Activated CD4-positive, alpha-beta T cell treated with anti-CD3 and anti-CD28 coated beads for 36 hours (primary cell): ENCODE measurements around the gene MAPK7. TPM values are rescaled to one million over a fixed set of nuclear protein-coding genes. Genes with fewer than 3 reads are reported as not detected.

ENCODE experiments used
- ATAC-seq: fragments of 200-7000 bp; cut with Tn5 transposase; one replicate; pipeline ENCODE4 v1.10.0; 2021; ENCODE audit warnings: mild to moderate bottlenecking, moderate library complexity
- CTCF ChIA-PET: fragments of 350-600 bp; sonication (Branson Sonifier 250); formaldehyde crosslinking; loops from one replicate; lab custom pipeline; 2021; ENCODE audit warnings: antibody characterized with exemption; lab: Charles Lee
- POLR2A ChIA-PET: fragments of 350-600 bp; sonication (Branson Sonifier 250); formaldehyde crosslinking; loops from one replicate; lab custom pipeline; 2021; ENCODE audit warnings: antibody characterized with exemption, inconsistent platforms; lab: Charles Lee
- DNase-seq: peaks from one replicate; pipeline ENCODE4 v3.0.0-alpha.2; 2020
- H3K27ac Mint-ChIP-seq: one replicate; pipeline ENCODE4 v1.8.0; 2021; ENCODE audit warnings: mixed read lengths
- H3K27me3 Mint-ChIP-seq: one replicate; pipeline ENCODE4 v1.8.0; 2021; ENCODE audit warnings: mixed read lengths
- H3K36me3 Mint-ChIP-seq: one replicate; pipeline ENCODE4 v1.8.0; 2021; ENCODE audit warnings: low read depth, mixed read lengths
- H3K4me1 Mint-ChIP-seq: one replicate; pipeline ENCODE4 v1.8.0; 2021; ENCODE audit warnings: mixed read lengths
- H3K4me3 Mint-ChIP-seq: one replicate; pipeline ENCODE4 v1.8.0; 2021; ENCODE audit warnings: mild to moderate bottlenecking, moderate library complexity, mixed read lengths
- H3K9me3 Mint-ChIP-seq: one replicate; pipeline ENCODE4 v1.8.0; 2021; ENCODE audit warnings: low read depth, mixed read lengths
- intact Hi-C, 2 experiments: fragments of 100-400 bp; cut with DNase I in 1 of 2; cut with micrococcal nuclease in 1 of 2; formaldehyde crosslinking; loops; one replicate each; pipeline versions ENCODE4 v1.14.2 to v1.15.1; 2022 to 2024; cut with DNase I, micrococcal nuclease
- total RNA-seq, 2 experiments: library from RNA; stranded (reverse); gene quantifications; one replicate each; pipeline ENCODE4 v1.2.3, GENCODE V29; 2021

Gene MAPK7
- total RNA-seq, 2 experiments from 2014 or later = 19.0 to 20.8 TPM

DNA sequence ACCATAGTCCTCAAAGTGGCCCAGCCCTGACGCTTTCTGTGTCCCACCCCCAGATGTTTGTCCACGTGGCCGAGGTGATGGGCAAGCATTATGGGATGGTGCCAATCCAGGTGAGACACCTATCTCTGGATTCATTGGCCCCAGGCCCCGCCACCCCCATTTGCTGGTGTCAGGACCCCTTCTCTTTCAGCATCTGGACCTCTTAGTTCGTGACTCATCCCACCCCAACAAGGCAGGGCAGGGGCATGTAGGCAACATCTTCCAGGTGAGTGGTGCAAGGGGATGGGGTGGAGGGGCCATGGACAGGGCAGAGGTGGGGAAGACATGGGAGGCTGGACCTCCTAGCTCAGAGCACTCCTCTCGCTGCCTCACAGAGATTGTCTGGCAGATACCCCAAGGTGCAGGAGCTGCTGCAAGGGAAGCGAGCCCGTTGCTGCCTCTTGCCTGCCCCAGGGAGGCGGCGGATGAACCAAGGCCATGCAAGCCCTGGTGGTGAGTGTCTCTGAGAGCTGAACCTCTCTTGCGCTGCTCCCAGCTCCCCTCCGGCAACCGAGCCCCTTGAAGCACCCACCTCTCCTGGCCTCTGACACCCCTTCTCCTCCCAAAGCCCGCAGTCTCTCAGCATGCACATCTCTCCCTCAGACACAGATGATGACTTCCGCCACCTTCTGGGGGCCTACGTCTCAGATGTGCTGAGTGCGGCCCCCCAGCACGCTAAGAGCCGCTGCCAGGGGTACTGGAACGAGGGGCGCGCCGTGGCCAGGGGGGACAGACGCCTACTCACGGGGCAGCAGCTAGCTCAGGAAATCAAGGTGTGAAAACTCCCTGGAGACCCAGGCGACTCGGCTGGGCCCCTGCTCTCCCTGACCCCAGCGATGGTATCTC is 36.3 kb downstream of the MAPK7 start:
- H3K36me3 Mint-ChIP-seq = no peaks in the 10 kb centered on the region
- H3K4me1 Mint-ChIP-seq = peaks cover 15% of the 10 kb centered on the region
- no peak for ATAC-seq
- no peak overlapping the region for H3K27ac Mint-ChIP-seq
- intact Hi-C loops = no loop called here
- ChIA-PET CTCF (interaction anchor here (0.6 kb wide), 1 partner anchor 32 kb away, joined by 5 read pairs; no protein-coding TSS in a partner anchor), POLR2A (no interaction called here)
- no peak for DNase-seq
- H3K27me3 Mint-ChIP-seq = no peaks in the 10 kb centered on the region
- H3K9me3 Mint-ChIP-seq = no peaks in the 10 kb centered on the region
- no peak overlapping the region for H3K4me3 Mint-ChIP-seq

GRCh38 chr17:19415311-19415710 is 37.0 kb downstream of the MAPK7 start:
- ATAC-seq = no peak
- Mint-ChIP-seq H3K27ac (no peak overlapping the region), H3K9me3 (no peaks in the 10 kb centered on the region), H3K4me3 (no peak overlapping the region), H3K4me1 (peaks cover 15% of the 10 kb centered on the region), H3K36me3 (no peaks in the 10 kb centered on the region), H3K27me3 (no peaks in the 10 kb centered on the region)
- no peak for DNase-seq
- intact Hi-C loops = no loop called here
- ChIA-PET POLR2A (no interaction called here), CTCF (interaction anchor here (0.6 kb wide), 1 partner anchor 32 kb away, joined by 5 read pairs; no protein-coding TSS in a partner anchor)

DNA sequence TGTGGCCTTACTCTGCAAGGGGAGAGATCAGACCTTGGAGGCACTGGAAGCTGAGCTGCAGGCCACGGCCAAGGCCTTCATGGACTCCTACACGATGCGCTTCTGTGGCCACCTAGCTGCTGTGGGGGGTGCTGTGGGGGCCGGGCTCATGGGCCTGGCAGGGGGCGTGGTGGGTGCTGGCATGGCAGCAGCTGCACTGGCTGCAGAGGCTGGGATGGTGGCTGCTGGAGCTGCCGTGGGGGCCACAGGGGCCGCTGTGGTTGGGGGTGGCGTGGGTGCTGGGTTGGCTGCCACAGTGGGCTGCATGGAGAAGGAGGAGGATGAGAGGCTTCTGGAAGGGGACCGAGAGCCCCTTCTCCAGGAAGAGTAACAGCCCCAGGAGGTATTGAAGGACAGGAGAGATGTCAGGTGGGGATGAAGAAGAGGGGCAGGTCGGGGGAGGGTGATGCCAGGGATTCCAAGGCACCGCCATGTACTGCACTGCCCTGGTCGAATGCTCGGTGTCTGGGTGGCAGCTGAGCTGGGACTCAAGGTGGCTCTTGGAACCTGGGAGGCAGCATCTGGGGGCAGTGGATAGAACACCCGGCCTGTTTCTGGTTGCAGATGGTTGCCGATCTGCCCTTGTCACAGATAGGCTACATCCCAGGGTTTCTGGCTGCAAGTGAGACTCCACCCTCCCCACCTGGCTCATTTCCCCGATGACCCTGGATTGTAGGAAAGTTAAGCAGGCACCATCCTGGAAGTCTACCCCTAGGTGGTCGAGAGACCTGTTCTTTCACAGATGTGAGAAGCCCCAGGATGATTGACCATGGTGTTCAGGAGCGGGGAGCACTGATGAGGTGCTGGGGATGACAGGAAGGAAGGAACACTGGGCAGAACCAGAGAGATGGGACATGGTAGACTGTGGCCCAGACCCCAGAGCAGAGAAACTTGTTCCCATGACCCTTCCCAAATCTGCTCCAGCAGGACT is 37.8 kb downstream of the MAPK7 start:
- Mint-ChIP-seq H3K4me1 (peaks cover 15% of the 10 kb centered on the region), H3K9me3 (no peaks in the 10 kb centered on the region), H3K27ac (no peak overlapping the region), H3K36me3 (no peaks in the 10 kb centered on the region), H3K27me3 (no peaks in the 10 kb centered on the region), H3K4me3 (no peak overlapping the region)
- CTCF ChIA-PET = no interaction called here
- POLR2A ChIA-PET = no interaction called here
- DNase-seq (no peak), ATAC-seq (no peak)
- intact Hi-C loops = no loop called here

DNA sequence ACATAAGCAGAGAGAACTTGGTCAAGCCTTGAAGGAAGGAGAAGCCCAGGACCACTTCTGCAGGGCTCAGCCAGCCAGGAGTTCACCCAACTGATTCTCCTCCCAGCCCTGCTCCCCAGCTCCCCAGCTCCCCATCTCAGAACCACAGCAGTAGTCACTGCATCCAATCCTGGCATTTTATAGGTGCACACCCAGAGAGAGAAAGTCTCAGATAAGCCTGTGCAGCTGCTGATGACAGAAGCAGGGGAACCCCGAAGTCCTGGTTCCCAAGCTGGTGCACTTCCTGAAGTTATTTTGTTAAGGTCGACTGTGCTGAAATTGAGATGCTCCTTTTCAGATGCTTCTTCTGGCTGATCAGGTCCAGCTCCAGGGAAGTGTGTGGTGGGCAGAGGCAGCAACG is 39.3 kb downstream of the MAPK7 start:
- no peak overlapping the region for H3K4me3 Mint-ChIP-seq
- H3K27ac Mint-ChIP-seq = no peak overlapping the region
- ChIA-PET CTCF (interaction anchor here (1.0 to 2.2 kb wide), 4 partner anchors 16 to 230 kb away, joined by 3 to 9 read pairs (median 4); partner anchors contain the start of gene B9D1), POLR2A (no interaction called here)
- DNase-seq (no peak), ATAC-seq (no peak)
- no peaks in the 10 kb centered on the region for H3K36me3 Mint-ChIP-seq
- no peaks in the 10 kb centered on the region for H3K9me3 Mint-ChIP-seq
- H3K4me1 Mint-ChIP-seq = peaks cover 15% of the 10 kb centered on the region
- no peaks in the 10 kb centered on the region for H3K27me3 Mint-ChIP-seq
- intact Hi-C loops = no loop called here

DNA sequence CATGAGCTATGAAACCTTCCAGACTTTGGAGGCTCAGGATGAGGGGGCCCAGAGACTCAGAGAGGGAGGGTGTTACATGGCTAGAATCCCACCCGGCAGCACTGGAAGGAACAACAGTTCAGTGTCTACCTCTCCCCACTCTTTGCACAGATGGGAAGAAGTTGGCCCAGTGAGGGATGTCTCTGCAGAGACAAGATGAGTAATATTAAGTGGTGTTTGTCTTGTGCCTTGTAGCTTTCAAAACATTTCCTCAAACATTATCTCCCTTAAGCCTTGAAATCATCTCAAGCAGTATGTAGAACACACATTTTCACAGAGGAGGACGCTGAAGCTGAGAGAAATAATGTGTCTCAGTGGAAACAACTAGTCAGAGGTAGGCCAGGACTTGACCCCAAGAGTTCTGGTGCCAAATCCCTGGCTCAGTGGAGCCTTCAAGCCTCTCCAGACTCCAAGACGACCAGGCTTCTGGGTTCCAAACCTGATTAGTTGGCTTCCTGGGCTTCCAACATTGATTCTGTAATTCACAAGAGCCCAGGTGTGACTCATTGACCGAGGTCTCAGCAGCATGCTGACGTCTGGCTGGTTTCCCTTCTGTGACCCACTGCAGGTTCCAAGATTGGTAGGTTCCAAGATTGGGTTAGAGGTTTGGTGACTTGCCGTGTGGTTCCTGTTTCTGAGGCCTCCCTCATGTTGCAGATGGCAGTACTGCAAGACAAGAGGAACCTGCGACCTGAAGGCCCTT is 40.1 kb downstream of the MAPK7 start:
- peak; percentile 60 for DNase-seq
- intact Hi-C loops = no loop called here
- peaks cover 15% of the 10 kb centered on the region for H3K4me1 Mint-ChIP-seq
- H3K27me3 Mint-ChIP-seq = no peaks in the 10 kb centered on the region
- POLR2A ChIA-PET = interaction anchor here (0.5 kb wide), 1 partner anchor 29 kb away, joined by 3 read pairs; no protein-coding TSS in a partner anchor
- no peak overlapping the region for H3K27ac Mint-ChIP-seq
- no peaks in the 10 kb centered on the region for H3K9me3 Mint-ChIP-seq
- CTCF ChIA-PET = interaction anchor here (0.8 to 2.2 kb wide), 5 partner anchors 15 to 230 kb away, joined by 3 to 9 read pairs (median 3); partner anchors contain the start of gene B9D1
- H3K4me3 Mint-ChIP-seq = no peak overlapping the region
- H3K36me3 Mint-ChIP-seq = no peaks in the 10 kb centered on the region
- ATAC-seq = peak; percentile 95

GRCh38 chr17:19421219-19421618 is 42.9 kb downstream of the MAPK7 start:
- ATAC-seq (no peak), DNase-seq (no peak)
- intact Hi-C loops = no loop called here
- Mint-ChIP-seq H3K27ac (no peak overlapping the region), H3K27me3 (no peaks in the 10 kb centered on the region), H3K9me3 (no peaks in the 10 kb centered on the region), H3K4me1 (peaks cover 15% of the 10 kb centered on the region), H3K4me3 (no peak overlapping the region), H3K36me3 (no peaks in the 10 kb centered on the region)
- ChIA-PET POLR2A (no interaction called here), CTCF (no interaction called here)

DNA sequence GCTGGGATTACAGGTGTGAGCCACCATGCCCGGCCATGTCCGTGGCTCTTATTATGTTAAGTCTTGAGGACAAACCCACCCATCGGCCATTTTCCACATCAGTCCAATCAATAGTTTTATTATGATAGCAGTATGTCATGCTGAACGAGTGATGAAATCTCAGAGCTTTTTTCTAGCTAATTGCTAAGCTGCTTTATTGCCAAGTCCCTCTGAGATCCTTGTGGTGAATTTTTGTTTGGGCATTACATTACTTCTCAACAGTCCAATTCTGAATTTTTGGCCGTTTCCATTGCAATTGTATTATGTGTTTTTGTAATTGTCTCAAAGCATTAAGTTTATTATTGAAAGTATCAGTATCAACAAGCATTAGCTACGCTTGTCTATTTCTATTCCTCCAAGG is 43.6 kb downstream of the MAPK7 start:
- ChIA-PET POLR2A (no interaction called here), CTCF (interaction anchor here (1.0 kb wide), 1 partner anchor 9 kb away, joined by 3 read pairs; no protein-coding TSS in a partner anchor)
- no peaks in the 10 kb centered on the region for H3K27me3 Mint-ChIP-seq
- no peaks in the 10 kb centered on the region for H3K36me3 Mint-ChIP-seq
- no peaks in the 10 kb centered on the region for H3K9me3 Mint-ChIP-seq
- DNase-seq (no peak), ATAC-seq (no peak)
- H3K27ac Mint-ChIP-seq = no peak overlapping the region
- intact Hi-C loops = no loop called here
- no peak overlapping the region for H3K4me3 Mint-ChIP-seq
- H3K4me1 Mint-ChIP-seq = peaks cover 15% of the 10 kb centered on the region

DNA sequence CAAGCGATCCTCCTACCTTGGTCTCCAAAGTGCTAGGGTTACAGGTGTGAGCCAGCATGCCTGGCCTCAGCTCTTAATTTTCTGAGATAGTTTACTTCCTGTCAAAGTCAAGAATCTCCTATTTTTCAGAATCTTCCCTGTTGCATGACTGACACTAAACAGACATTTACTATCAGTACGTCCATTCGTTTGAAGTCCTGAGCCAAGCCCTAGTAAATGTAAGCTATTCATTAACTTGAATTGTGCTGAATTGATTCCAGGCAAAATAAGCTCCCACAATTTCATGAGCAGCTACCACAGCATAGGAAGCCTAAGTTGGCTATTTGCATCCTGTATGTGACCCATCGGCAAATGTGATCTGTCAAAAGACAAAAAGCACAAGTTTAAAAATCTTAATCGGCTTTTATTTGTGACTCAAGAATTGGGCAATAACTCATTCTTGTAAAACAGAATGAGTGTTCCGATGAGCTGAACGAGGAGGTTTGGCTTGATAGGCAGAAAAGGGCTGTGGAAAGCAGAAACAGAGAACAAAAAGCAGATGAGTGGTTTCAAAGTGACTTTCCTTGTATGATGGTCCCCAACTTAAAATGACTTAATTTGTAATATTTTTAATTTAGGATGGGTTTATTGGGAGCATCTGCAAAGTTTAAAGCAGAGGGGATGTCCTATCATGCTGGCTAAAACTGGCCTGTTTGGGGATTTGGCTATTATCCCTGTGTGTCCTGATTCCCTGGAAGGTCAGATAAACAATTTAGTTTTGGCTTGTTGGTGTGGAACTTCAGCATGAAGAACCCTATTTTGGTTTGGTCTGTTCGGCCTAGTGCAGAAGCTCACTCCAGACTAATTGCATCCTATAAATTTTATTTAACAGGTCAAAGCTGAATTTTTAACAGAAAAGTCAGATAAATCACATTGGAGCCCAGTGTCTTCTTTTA is 46.9 kb downstream of the MAPK7 start:
- no peaks in the 10 kb centered on the region for H3K36me3 Mint-ChIP-seq
- H3K9me3 Mint-ChIP-seq = no peaks in the 10 kb centered on the region
- ATAC-seq (no peak), DNase-seq (no peak)
- POLR2A ChIA-PET = no interaction called here
- H3K27ac Mint-ChIP-seq = no peak overlapping the region
- intact Hi-C loops = no loop called here
- H3K4me1 Mint-ChIP-seq = no peaks in the 10 kb centered on the region
- no peaks in the 10 kb centered on the region for H3K27me3 Mint-ChIP-seq
- CTCF ChIA-PET = interaction anchor here (0.5 to 1.7 kb wide), 3 partner anchors 10 to 444 kb away, joined by 3 to 6 read pairs (median 4); no protein-coding TSS in a partner anchor
- H3K4me3 Mint-ChIP-seq = no peak overlapping the region

GRCh38 chr17:19426631-19427030 is 48.3 kb downstream of the MAPK7 start:
- DNase-seq (no peak), ATAC-seq (no peak)
- ChIA-PET POLR2A (no interaction called here), CTCF (interaction anchor here (1.0 kb wide), 1 partner anchor 64 kb away, joined by 5 read pairs; the partner anchor contains the start of gene B9D1)
- Mint-ChIP-seq H3K27ac (no peak overlapping the region), H3K27me3 (no peaks in the 10 kb centered on the region), H3K4me3 (no peak overlapping the region), H3K36me3 (no peaks in the 10 kb centered on the region), H3K9me3 (no peaks in the 10 kb centered on the region), H3K4me1 (no peaks in the 10 kb centered on the region)
- intact Hi-C loops = no loop called here

GRCh38 chr17:19431691-19432090 is 53.4 kb downstream of the MAPK7 start:
- Mint-ChIP-seq H3K4me3 (no peak overlapping the region), H3K9me3 (no peaks in the 10 kb centered on the region)
- CTCF ChIA-PET = interaction anchor here (1.8 kb wide), 1 partner anchor 69 kb away, joined by 6 read pairs; the partner anchor contains the start of gene B9D1

More at GRCh38 chr17:19431691-19432090, 53.4 kb downstream of the MAPK7 start:
- DNase-seq = no peak
- Mint-ChIP-seq H3K27me3 (no peaks in the 10 kb centered on the region), H3K27ac (no peak overlapping the region), H3K36me3 (no peaks in the 10 kb centered on the region), H3K4me1 (no peaks in the 10 kb centered on the region)
- intact Hi-C loops = no loop called here
- no peak for ATAC-seq
- POLR2A ChIA-PET = no interaction called here
